HCT116 (cell line): ENCODE results near the gene CDRT15L2.
"Not testable (repeated sequence)": the region's sequence is repeated elsewhere in the genome, so short reads cannot be mapped to it uniquely, and the experiment has no call there.

Experiments used
- EZH2 ChIP-seq: fragments of 200-600 bp; sonication (generic); IDR thresholded peaks from 2 replicates; pipeline ENCODE4 v1.6.1; 2017; ENCODE audit warnings: antibody characterized with exemption, mixed run types
- JUND ChIP-seq: IDR thresholded peaks from 2 replicates; pipeline ENCODE4 v1.6.1; 2012
- POLR2A ChIP-seq: IDR thresholded peaks from 2 replicates; pipeline ENCODE4 v1.7.0; 2011; ENCODE audit warnings: borderline replicate concordance; ENCODE audit not compliant: insufficient read depth, insufficient read length; ENCODE audit errors: extremely low read depth
- TF ChIP-seq, protein P1 (sequence below), 3 experiments: fragments of 200-600 bp in 1 of 3; sonication (generic) in 1 of 3; IDR thresholded peaks in 2 of 3; conservative IDR thresholded peaks in 1 of 3; 2 replicates each; pipeline ENCODE4 v1.5.1; 2012 to 2017; ENCODE audit warnings: low read depth in 2 of 3, low read length in 2 of 3, antibody characterized with exemption in 1 of 3, borderline replicate concordance in 1 of 3, control low read depth in 1 of 3, mild to moderate bottlenecking in 1 of 3, mixed read lengths in 1 of 3, mixed run types in 1 of 3, moderate library complexity in 1 of 3; ENCODE audit not compliant: insufficient read depth in 1 of 3
- TF ChIP-seq, protein P2 (sequence below): IDR thresholded peaks from 2 replicates; pipeline ENCODE4 v1.6.1; 2012

DNA sequence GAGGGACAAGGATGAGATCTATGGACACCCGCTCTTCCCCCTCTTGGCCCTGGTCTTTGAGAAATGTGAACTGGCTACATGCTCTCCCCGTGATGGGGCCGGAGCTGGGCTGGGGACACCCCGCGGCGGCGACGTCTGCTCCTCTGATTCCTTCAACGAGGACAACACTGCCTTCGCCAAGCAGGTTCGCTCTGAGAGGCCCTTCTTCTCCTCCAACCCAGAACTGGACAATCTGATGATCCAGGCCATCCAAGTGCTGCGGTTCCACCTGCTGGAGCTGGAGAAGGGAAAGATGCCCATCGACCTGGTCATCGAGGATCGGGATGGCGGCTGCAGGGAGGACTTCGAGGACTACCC is 9.9 kb downstream of the CDRT15L2 start:
- TF ChIP-seq, protein P1, sequence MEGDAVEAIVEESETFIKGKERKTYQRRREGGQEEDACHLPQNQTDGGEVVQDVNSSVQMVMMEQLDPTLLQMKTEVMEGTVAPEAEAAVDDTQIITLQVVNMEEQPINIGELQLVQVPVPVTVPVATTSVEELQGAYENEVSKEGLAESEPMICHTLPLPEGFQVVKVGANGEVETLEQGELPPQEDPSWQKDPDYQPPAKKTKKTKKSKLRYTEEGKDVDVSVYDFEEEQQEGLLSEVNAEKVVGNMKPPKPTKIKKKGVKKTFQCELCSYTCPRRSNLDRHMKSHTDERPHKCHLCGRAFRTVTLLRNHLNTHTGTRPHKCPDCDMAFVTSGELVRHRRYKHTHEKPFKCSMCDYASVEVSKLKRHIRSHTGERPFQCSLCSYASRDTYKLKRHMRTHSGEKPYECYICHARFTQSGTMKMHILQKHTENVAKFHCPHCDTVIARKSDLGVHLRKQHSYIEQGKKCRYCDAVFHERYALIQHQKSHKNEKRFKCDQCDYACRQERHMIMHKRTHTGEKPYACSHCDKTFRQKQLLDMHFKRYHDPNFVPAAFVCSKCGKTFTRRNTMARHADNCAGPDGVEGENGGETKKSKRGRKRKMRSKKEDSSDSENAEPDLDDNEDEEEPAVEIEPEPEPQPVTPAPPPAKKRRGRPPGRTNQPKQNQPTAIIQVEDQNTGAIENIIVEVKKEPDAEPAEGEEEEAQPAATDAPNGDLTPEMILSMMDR (IDR thresholded peaks at IDR 0.05 in 2 of 3, conservative IDR thresholded peaks at IDR 0.05 in 1 of 3; ENCODE audit: borderline replicate concordance in 1 of 3, insufficient read depth in 1 of 3, low read depth in 2 of 3, low read length in 2 of 3) = not testable (repeated sequence)
- TF ChIP-seq, protein P2, sequence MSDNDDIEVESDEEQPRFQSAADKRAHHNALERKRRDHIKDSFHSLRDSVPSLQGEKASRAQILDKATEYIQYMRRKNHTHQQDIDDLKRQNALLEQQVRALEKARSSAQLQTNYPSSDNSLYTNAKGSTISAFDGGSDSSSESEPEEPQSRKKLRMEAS = not testable (repeated sequence)
- not testable (repeated sequence) for TF ChIP-seq EZH2, POLR2A, JUND
